Ishikawa (cell line): ENCODE data around the gene KIF1C.

ENCODE experiments used
- CREB1 ChIP-seq: IDR thresholded peaks from 2 replicates; pipeline ENCODE4 v1.6.1; 2012; ENCODE audit warnings: low read depth
- EGR1 ChIP-seq: IDR thresholded peaks from 2 replicates; pipeline ENCODE4 v1.6.1; 2012
- EP300 ChIP-seq: IDR thresholded peaks from 2 replicates; pipeline ENCODE4 v1.6.1; 2012; ENCODE audit warnings: borderline replicate concordance
- NFIC ChIP-seq: IDR thresholded peaks from 2 replicates; pipeline ENCODE4 v1.6.1; 2012
- RAD21 ChIP-seq: IDR thresholded peaks from 2 replicates; pipeline ENCODE4 v1.6.1; 2012; ENCODE audit warnings: low read depth
- REST ChIP-seq: IDR thresholded peaks from 2 replicates; pipeline ENCODE4 v1.6.1; 2012; ENCODE audit warnings: low read depth, mild to moderate bottlenecking
- TAF1 ChIP-seq: IDR thresholded peaks from 2 replicates; pipeline ENCODE4 v1.6.1; 2012; ENCODE audit warnings: low read depth, mild to moderate bottlenecking
- TCF12 ChIP-seq: IDR thresholded peaks from 2 replicates; pipeline ENCODE4 v1.6.1; 2012; ENCODE audit warnings: low read depth
- USF1 ChIP-seq: IDR thresholded peaks from 2 replicates; pipeline ENCODE4 v1.6.1; 2012
- YY1 ChIP-seq: IDR thresholded peaks from 2 replicates; pipeline ENCODE4 v1.6.1; 2012; ENCODE audit warnings: low read depth
- ZBTB7A ChIP-seq: IDR thresholded peaks from 2 replicates; pipeline ENCODE4 v1.6.1; 2012; ENCODE audit warnings: low read depth

KIF1C gene

GRCh38 chr17:5077781-5078105 lies 80.0 kb downstream of the KIF1C start:
- TF ChIP-seq USF1 (no peak), YY1 (no peak), EP300 (no peak), CREB1 (no peak), EGR1 (no peak), RAD21 (no peak), ZBTB7A (no peak), REST (no peak), TAF1 (no peak), NFIC (no peak), TCF12 (no peak)
